Lung (tissue), 12 donors: ENCODE results near the gene CPE. TPM values are rescaled to one million over a fixed set of nuclear protein-coding genes. Genes with fewer than 3 reads are reported as not detected.

ENCODE experiments used
- ATAC-seq: fragments of 200-7000 bp; cut with Tn5 transposase; one replicate; pipeline ENCODE4 v1.9.1; 2020; ENCODE audit warnings: moderate number of reproducible peaks; ENCODE audit not compliant: insufficient read depth, low FRiP score
- DNase-seq, 3 donors: peaks; one replicate each; pipeline ENCODE4 v3.0.0-alpha.2; 2013 to 2017
- H3K27ac ChIP-seq, 2 donors: one replicate each; pipeline ENCODE4 v1.5.1; 2013; ENCODE audit warnings: mild to moderate bottlenecking in 2 of 2, moderate library complexity in 2 of 2, control low read depth in 1 of 2, inconsistent platforms in 1 of 2, low read depth in 1 of 2, low read length in 1 of 2
- H3K27me3 ChIP-seq, 3 donors: one replicate each; pipeline ENCODE4 v1.5.1; 2013; ENCODE audit warnings: low read length in 2 of 3; ENCODE audit not compliant: control insufficient read depth in 3 of 3, insufficient read depth in 3 of 3
- H3K36me3 ChIP-seq, 4 donors: one replicate each; pipeline ENCODE4 v1.5.1; 2013; ENCODE audit warnings: low read length in 4 of 4, mild to moderate bottlenecking in 1 of 4, moderate library complexity in 1 of 4; ENCODE audit not compliant: control insufficient read depth in 4 of 4, insufficient read depth in 4 of 4
- H3K4me1 ChIP-seq, 5 donors: one replicate each; pipeline ENCODE4 v1.5.1; 2013; ENCODE audit warnings: low read length in 5 of 5, mild to moderate bottlenecking in 2 of 5, moderate library complexity in 1 of 5; ENCODE audit not compliant: control insufficient read depth in 5 of 5, insufficient read depth in 5 of 5
- H3K4me3 ChIP-seq: one replicate; pipeline ENCODE4 v1.5.1; 2013; ENCODE audit warnings: mild to moderate bottlenecking, control low read depth, moderate library complexity
- H3K9ac ChIP-seq, 2 donors: one replicate each; pipeline ENCODE4 v1.5.1; 2013; ENCODE audit warnings: low read length in 2 of 2, control low read depth in 1 of 2; ENCODE audit not compliant: insufficient read depth in 1 of 2
- H3K9me3 ChIP-seq, 4 donors: one replicate each; pipeline ENCODE4 v1.5.1; 2013; ENCODE audit warnings: low read length in 3 of 4, mild to moderate bottlenecking in 1 of 4, moderate library complexity in 1 of 4; ENCODE audit not compliant: control insufficient read depth in 4 of 4, insufficient read depth in 3 of 4
- CTCF ChIP-seq: IDR thresholded peaks from 2 replicates; pipeline ENCODE4 v1.5.1; 2012; ENCODE audit warnings: mild to moderate bottlenecking; ENCODE audit errors: control extremely low read depth, extremely low read depth
- WGBS, 2 donors: extraction: QIAGEN DNeasy Blood & Tissue Kit; methylation state at CpG; one replicate each; pipeline ENCODE4 v1.1.7; 2013; 5-methylcytosine and 5-hydroxymethylcytosine counted together
- polyA plus RNA-seq, 2 donors: library from polyadenylated mRNA; stranded (reverse); fragments of 200-250 nt; gene quantifications; one replicate each; pipeline ENCODE4 v1.2.1, GENCODE V29; 2013
- total RNA-seq, 2 donors: library from RNA; depleted of rRNA in 1 of 2; stranded (reverse); fragments of >200 nt in 1 of 2; gene quantifications; one replicate each; pipeline ENCODE4 v1.2.1, GENCODE V29; 2014 to 2021
- donor health status: control.
- donor health status: control.
- donor health status: Bipolar disorder and iron deficiency.
- donor health status: healthy.
- donor health status: DM: yes; HTN: yes; CAD: no.

CPE gene
- total and polyA plus RNA-seq, 4 donors, result 6.6 to 135 (median 14.3) TPM

GRCh38 chr4:165393704-165394103, 14.9 kb downstream of the CPE start:
- Histone ChIP-seq H3K27me3 (no peaks in the 10 kb centered on the region), H3K27ac (no peak overlapping the region), H3K4me3 (no peak overlapping the region), H3K36me3 (no peaks in the 10 kb centered on the region), H3K4me1 (peaks cover 0 to 3% (median 0%) of the 10 kb centered on the region in 5 donors), H3K9me3 (no peaks in the 10 kb centered on the region), H3K9ac (no peak overlapping the region)
- no peak for ATAC-seq
- no peak for TF ChIP-seq CTCF
- WGBS, 2 donors, result 62 to 70% methylated on average over 2 of the region's 2 CpGs
- DNase-seq, result no peak

- Histone ChIP-seq H3K27me3 (no peaks in the 10 kb centered on the region), H3K9ac (no peak overlapping the region), H3K9me3 (no peaks in the 10 kb centered on the region), H3K27ac (no peak overlapping the region), H3K4me1 (peaks cover 0 to 3% (median 0%) of the 10 kb centered on the region in 5 donors), H3K36me3 (no peaks in the 10 kb centered on the region), H3K4me3 (no peak overlapping the region)
- WGBS, 2 donors, result 68 to 80% methylated on average over 5 of the region's 5 CpGs
- TF ChIP-seq CTCF, result no peak
- DNase-seq, result no peak
- ATAC-seq, result no peak
These were observed 15.5 kb downstream of the CPE start for GRCh38 chr4:165394275-165394674.

- no peak for TF ChIP-seq CTCF
- Histone ChIP-seq H3K9me3 (no peaks in the 10 kb centered on the region), H3K4me3 (no peak overlapping the region), H3K4me1 (peaks cover 0 to 3% (median 0%) of the 10 kb centered on the region in 5 donors), H3K27ac (no peak overlapping the region), H3K36me3 (no peaks in the 10 kb centered on the region), H3K27me3 (no peaks in the 10 kb centered on the region), H3K9ac (no peak overlapping the region)
- ATAC-seq (no peak), DNase-seq (peak; percentile 44 to 64 (median 45))
- WGBS, 2 donors, result 25 to 38% methylated on average over 1 of the region's 1 CpG
These were observed 19.8 kb downstream of the CPE start for GRCh38 chr4:165398570-165398969.

- WGBS, 2 donors, result 92 to 93% methylated on average over 9 of the region's 9 CpGs
- no peak overlapping the region for H3K4me3 ChIP-seq
- DNase-seq, result no peak
These were observed 23.6 kb downstream of the CPE start for GRCh38 chr4:165402375-165402774.

More at GRCh38 chr4:165402375-165402774, 23.6 kb downstream of the CPE start:
- Histone ChIP-seq H3K36me3 (no peaks in the 10 kb centered on the region), H3K9me3 (no peaks in the 10 kb centered on the region), H3K27me3 (no peaks in the 10 kb centered on the region), H3K4me1 (peaks cover 0 to 3% (median 0%) of the 10 kb centered on the region in 5 donors), H3K9ac (no peak overlapping the region), H3K27ac (no peak overlapping the region)
- no peak for ATAC-seq
- TF ChIP-seq CTCF, result no peak
